Smooth muscle cell (in vitro differentiated cells): ENCODE data around the gene KMT2E. TPM values are rescaled to one million over a fixed set of nuclear protein-coding genes. Genes with fewer than 3 reads are reported as not detected.

Experiments
- DNase-seq: peaks from one replicate; lab custom pipeline; 2025; ENCODE audit not compliant: unreplicated experiment; lab: John Stamatoyannopoulos, UW
- H2AFZ ChIP-seq: fragments of 200-600 bp; sonication (generic); 2 replicates; pipeline ENCODE4 v1.6.0; 2016; ENCODE audit warnings: antibody characterized with exemption, low read depth, mild to moderate bottlenecking
- H3F3A ChIP-seq: fragments of 200-600 bp; sonication (generic); 2 replicates; pipeline ENCODE4 v1.6.0; 2017; ENCODE audit warnings: antibody characterized with exemption, low read depth
- H3K27ac ChIP-seq: fragments of 200-600 bp; sonication (generic); 2 replicates; pipeline ENCODE4 v1.5.1; 2016; ENCODE audit warnings: low read depth, mild to moderate bottlenecking
- H3K27me3 ChIP-seq: fragments of 200-600 bp; sonication (generic); 2 replicates; pipeline ENCODE4 v1.6.1; 2016; ENCODE audit warnings: low read depth, mild to moderate bottlenecking
- H3K36me3 ChIP-seq: fragments of 200-600 bp; sonication (generic); 2 replicates; pipeline ENCODE4 v1.5.1; 2016; ENCODE audit warnings: low read depth
- H3K4me1 ChIP-seq: fragments of 200-600 bp; sonication (generic); 2 replicates; pipeline ENCODE4 v1.5.1; 2016; ENCODE audit warnings: low read depth
- H3K4me2 ChIP-seq: fragments of 200-600 bp; sonication (generic); 2 replicates; pipeline ENCODE4 v1.6.0; 2016; ENCODE audit warnings: mild to moderate bottlenecking
- H3K4me3 ChIP-seq: fragments of 200-600 bp; sonication (generic); 2 replicates; pipeline ENCODE4 v1.5.1; 2016; ENCODE audit warnings: mild to moderate bottlenecking
- H3K79me2 ChIP-seq: fragments of 200-600 bp; sonication (generic); 2 replicates; pipeline ENCODE4 v1.6.0; 2016; ENCODE audit warnings: low read depth, mild to moderate bottlenecking
- H3K9ac ChIP-seq: fragments of 200-600 bp; sonication (generic); 2 replicates; pipeline ENCODE4 v1.6.0; 2016; ENCODE audit warnings: low read depth
- H3K9me3 ChIP-seq: fragments of 200-600 bp; sonication (generic); replicated peaks from 2 replicates; pipeline ENCODE4 v1.5.1; 2016; ENCODE audit warnings: low read depth
- H4K20me1 ChIP-seq: fragments of 200-600 bp; sonication (generic); 2 replicates; pipeline ENCODE4 v1.6.0; 2016; ENCODE audit warnings: low read depth
- CTCF ChIP-seq: fragments of 200-600 bp; sonication (generic); IDR thresholded peaks from 2 replicates; pipeline ENCODE4 v1.5.1; 2017; ENCODE audit warnings: borderline replicate concordance, mild to moderate bottlenecking, antibody characterized with exemption; ENCODE audit not compliant: insufficient read depth, poor library complexity, severe bottlenecking
- WGBS: methylation state at CpG from one replicate; pipeline ENCODE4 v1.1.7; 2016; ENCODE audit warnings: low lambda C conversion rate; 5-methylcytosine and 5-hydroxymethylcytosine counted together
- polyA plus RNA-seq: library from polyadenylated mRNA; unstranded; fragments of >200 nt; fragmentation: Nextera tagmentation; extraction: Ambion mirVana; gene quantifications from 2 replicates; pipeline ENCODE4 v1.2.1, GENCODE V29; 2016
- total RNA-seq: library from RNA; depleted of rRNA; stranded (reverse); fragments of >200 nt; gene quantifications from 2 replicates; pipeline ENCODE4 v1.2.3, GENCODE V29; 2014

Gene KMT2E
- total and polyA plus RNA-seq, 2 experiments from 2014 or later, result 64.4 to 88.1 TPM

- Histone ChIP-seq H3K9ac (no peak overlapping the region), H3F3A (no peaks in the 10 kb centered on the region), H3K27ac (no peak overlapping the region), H3K4me3 (no peak overlapping the region), H3K36me3 (peaks cover 9% of the 10 kb centered on the region), H3K27me3 (no peaks in the 10 kb centered on the region), H3K79me2 (no peaks in the 10 kb centered on the region), H3K4me1 (peaks cover 1% of the 10 kb centered on the region), H3K9me3 (no peaks in the 10 kb centered on the region), H3K4me2 (no peak overlapping the region), H4K20me1 (peaks cover 15% of the 10 kb centered on the region), H2AFZ (no peak overlapping the region)
- WGBS, result 97% methylated on average over 12 of the region's 12 CpGs
- no peak for DNase-seq
- TF ChIP-seq CTCF, result no peak
Measured at GRCh38 chr7:105125745-105126144, 111.7 kb downstream of the KMT2E start.

GRCh38 chr7:105126436-105126975 is 112.5 kb downstream of the KMT2E start:
- Histone ChIP-seq H3K27me3 (no peaks in the 10 kb centered on the region), H3K9ac (no peak overlapping the region), H3K27ac (no peak overlapping the region), H3K79me2 (no peaks in the 10 kb centered on the region), H3K36me3 (peaks cover 9% of the 10 kb centered on the region), H3K9me3 (no peaks in the 10 kb centered on the region), H2AFZ (no peak overlapping the region), H4K20me1 (peaks cover 23% of the 10 kb centered on the region), H3K4me1 (peaks cover 9% of the 10 kb centered on the region), H3K4me2 (no peak overlapping the region), H3K4me3 (no peak overlapping the region), H3F3A (no peaks in the 10 kb centered on the region)
- TF ChIP-seq CTCF, result no peak
- WGBS, result 77% methylated on average over 4 of the region's 4 CpGs
- DNase-seq, result no peak

GRCh38 chr7:105127179-105127578 is 113.2 kb downstream of the KMT2E start:
- 89% methylated on average over 8 of the region's 8 CpGs for WGBS
- peaks cover 13% of the 10 kb centered on the region for H3K4me1 ChIP-seq
- H3K4me3 ChIP-seq, result no peak overlapping the region
- H3K27me3 ChIP-seq, result no peaks in the 10 kb centered on the region
- no peak overlapping the region for H2AFZ ChIP-seq
- peaks cover 9% of the 10 kb centered on the region for H3K36me3 ChIP-seq
- no peak for DNase-seq
- H3K4me2 ChIP-seq, result no peak overlapping the region
- no peak overlapping the region for H3K27ac ChIP-seq
- TF ChIP-seq CTCF, result no peak
- peaks cover 30% of the 10 kb centered on the region for H4K20me1 ChIP-seq
- no peaks in the 10 kb centered on the region for H3F3A ChIP-seq
- no peaks in the 10 kb centered on the region for H3K9me3 ChIP-seq
- H3K9ac ChIP-seq, result no peak overlapping the region
- no peaks in the 10 kb centered on the region for H3K79me2 ChIP-seq

GRCh38 chr7:105130048-105130447 is 116.0 kb downstream of the KMT2E start:
- WGBS, result 83% methylated on average over 5 of the region's 5 CpGs
- Histone ChIP-seq H3K4me1 (peaks cover 13% of the 10 kb centered on the region), H3K36me3 (peaks cover 9% of the 10 kb centered on the region), H3K27me3 (no peaks in the 10 kb centered on the region), H4K20me1 (peaks cover 58% of the 10 kb centered on the region), H2AFZ (no peak overlapping the region), H3F3A (no peaks in the 10 kb centered on the region), H3K9ac (no peak overlapping the region), H3K79me2 (peaks cover 3% of the 10 kb centered on the region), H3K27ac (no peak overlapping the region), H3K4me2 (no peak overlapping the region), H3K4me3 (no peak overlapping the region), H3K9me3 (no peaks in the 10 kb centered on the region)
- no peak for TF ChIP-seq CTCF
- no peak for DNase-seq
